Central memory CD8-positive, alpha-beta T cell (primary cell): ENCODE results near the gene GAS2L2.

Experiments used
- ATAC-seq: fragments of 150-1000 bp; cut with Tn5 transposase; replicated peaks from 2 replicates; pipeline ENCODE4 v1.10.0; 2022; ENCODE audit warnings: mild to moderate bottlenecking, moderate FRiP score, moderate number of reproducible peaks; ENCODE audit not compliant: poor library complexity, severe bottlenecking; ENCODE audit errors: extremely low read depth
- DNase-seq, 2 donors: peaks; one replicate each; pipeline ENCODE4 v3.0.0; 2021; ENCODE audit warnings: low spot score in 2 of 2
- H3K27ac Mint-ChIP-seq: one replicate; pipeline ENCODE4 v1.8.0; 2022; ENCODE audit warnings: low read depth, mild to moderate bottlenecking, moderate library complexity, mixed read lengths
- H3K27me3 Mint-ChIP-seq: one replicate; pipeline ENCODE4 v1.8.0; 2022; ENCODE audit warnings: mixed read lengths
- H3K36me3 Mint-ChIP-seq: one replicate; pipeline ENCODE4 v1.8.0; 2022; ENCODE audit warnings: mild to moderate bottlenecking, moderate library complexity, mixed read lengths; ENCODE audit not compliant: insufficient read depth
- H3K4me1 Mint-ChIP-seq: one replicate; pipeline ENCODE4 v1.8.0; 2022; ENCODE audit warnings: mixed read lengths
- H3K4me3 Mint-ChIP-seq: one replicate; pipeline ENCODE4 v1.8.0; 2022; ENCODE audit warnings: mild to moderate bottlenecking, moderate library complexity, mixed read lengths
- H3K9me3 Mint-ChIP-seq: one replicate; pipeline ENCODE4 v1.8.0; 2022; ENCODE audit warnings: mixed read lengths

Gene GAS2L2

DNA sequence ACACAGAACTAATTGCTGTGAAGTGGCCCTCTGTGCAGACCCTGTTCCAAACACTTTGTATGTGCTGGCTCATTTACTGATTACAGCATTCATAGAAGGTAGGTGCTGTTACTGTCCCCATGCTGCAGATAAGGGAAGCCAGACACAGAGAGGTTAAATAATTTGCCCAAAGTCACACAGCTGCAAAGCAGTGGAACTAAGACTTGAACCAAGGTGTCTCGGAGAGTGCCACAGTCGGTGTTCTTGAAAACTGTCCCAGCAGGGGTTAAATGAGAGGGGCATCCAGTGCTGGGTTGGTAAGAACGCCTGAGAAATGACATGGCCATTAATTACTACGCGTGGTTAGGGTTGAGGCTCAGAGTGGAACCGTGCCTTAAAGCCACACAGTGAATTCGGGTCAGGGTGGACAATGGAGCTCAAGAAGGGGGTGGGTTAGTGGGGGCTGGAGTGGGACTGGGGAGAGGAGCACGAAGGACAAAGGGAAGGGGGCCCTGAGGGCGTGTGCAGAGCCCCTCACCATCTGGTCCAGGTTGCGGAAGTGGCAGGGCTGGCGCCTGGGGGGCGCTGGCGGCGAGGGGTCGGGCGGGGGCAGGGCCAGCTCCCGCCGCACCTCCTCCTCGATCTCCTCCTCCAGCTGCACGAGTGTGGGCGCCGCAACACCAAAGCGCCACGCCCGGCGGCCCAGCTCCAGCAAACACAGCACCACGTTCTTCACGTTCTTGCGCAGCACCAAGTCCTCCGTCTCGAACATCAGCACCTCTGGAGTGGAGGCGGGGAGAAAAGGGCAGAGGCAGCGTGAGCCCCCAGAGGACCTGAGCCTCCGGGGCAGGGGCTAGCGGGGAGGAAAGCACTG, 3.3 kb downstream of the GAS2L2 start:
- H3K27me3 Mint-ChIP-seq = peaks cover 54% of the 10 kb centered on the region
- peaks cover 16% of the 10 kb centered on the region for H3K4me1 Mint-ChIP-seq
- no peak for ATAC-seq
- H3K4me3 Mint-ChIP-seq = no peak overlapping the region
- no peak for DNase-seq
- no peaks in the 10 kb centered on the region for H3K36me3 Mint-ChIP-seq
- no peaks in the 10 kb centered on the region for H3K9me3 Mint-ChIP-seq
- no peak overlapping the region for H3K27ac Mint-ChIP-seq

DNA sequence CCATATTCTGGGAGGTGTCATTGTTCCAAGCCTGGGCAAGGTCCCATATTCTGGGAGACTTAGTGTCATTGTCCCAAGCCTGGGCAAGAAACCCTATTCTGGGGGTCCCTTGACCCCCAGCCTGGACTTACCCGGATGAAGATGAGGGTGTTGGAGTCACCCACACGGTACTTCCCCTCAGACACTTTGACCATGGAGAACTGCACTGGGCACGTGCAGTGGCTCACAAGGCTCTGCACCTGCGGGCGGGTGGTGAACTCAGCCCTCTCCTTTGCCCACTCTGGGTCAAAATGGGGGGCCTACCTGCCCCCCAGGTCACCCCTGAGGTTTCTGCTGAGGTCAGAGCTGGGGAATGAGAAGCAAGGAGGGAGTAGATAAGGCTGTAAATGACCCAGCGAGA, 4.1 kb downstream of the GAS2L2 start:
- DNase-seq (no peak), ATAC-seq (no peak)
- H3K9me3 Mint-ChIP-seq = no peaks in the 10 kb centered on the region
- no peak overlapping the region for H3K4me3 Mint-ChIP-seq
- H3K27ac Mint-ChIP-seq = no peak overlapping the region
- no peaks in the 10 kb centered on the region for H3K36me3 Mint-ChIP-seq
- peaks cover 58% of the 10 kb centered on the region for H3K27me3 Mint-ChIP-seq
- peaks cover 16% of the 10 kb centered on the region for H3K4me1 Mint-ChIP-seq

DNA sequence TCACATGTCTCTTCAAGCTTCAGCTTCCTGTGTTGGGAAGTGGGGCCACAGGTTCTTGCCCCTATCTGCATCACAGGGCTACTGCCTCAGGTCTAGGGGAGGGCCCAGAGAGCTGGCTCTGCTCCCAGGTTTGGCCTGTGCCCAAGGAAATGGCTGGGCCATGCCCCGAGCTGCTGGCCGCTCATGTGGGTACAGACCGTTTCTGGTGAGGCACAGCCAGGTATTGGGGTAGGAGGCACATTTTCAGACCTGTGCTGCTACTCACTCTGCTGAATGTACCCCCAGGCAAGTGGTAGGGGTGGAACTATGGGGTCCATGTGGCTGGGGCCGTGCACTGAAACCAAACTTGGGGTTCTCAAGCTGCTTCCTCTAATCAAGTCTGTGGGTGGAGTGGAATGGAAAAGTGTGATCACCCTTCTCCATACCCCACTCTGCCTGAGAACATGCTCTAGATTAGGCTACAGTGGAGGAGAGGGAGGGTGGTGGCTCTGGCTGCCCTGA, 4.6 kb downstream of the GAS2L2 start:
- ATAC-seq (no peak), DNase-seq (no peak)
- Mint-ChIP-seq H3K27me3 (peaks cover 63% of the 10 kb centered on the region), H3K4me1 (peaks cover 16% of the 10 kb centered on the region), H3K36me3 (no peaks in the 10 kb centered on the region), H3K9me3 (no peaks in the 10 kb centered on the region), H3K27ac (no peak overlapping the region), H3K4me3 (no peak overlapping the region)

DNA sequence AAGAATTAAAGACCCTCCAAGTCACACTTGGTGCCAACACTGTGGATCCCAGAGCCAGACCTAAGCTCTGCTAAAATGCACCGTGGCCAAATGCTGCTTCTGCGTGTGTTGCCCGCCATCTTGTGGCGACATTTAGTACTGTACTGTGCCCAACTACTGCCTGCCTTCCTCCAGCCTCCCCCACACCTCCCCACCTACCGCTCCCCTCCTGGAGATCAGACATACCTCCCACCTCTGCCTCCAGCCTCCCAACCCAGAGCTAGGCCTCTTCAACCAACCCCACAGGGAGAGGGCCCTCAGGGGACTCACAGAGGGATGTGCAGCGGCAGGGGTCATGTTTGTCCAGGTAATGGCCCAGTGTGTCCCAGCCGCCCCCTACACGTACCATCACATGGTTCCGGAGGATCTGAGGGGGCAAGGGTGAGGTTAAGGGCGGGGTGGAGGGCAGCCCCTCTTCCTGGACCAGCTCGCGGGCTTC, 5.5 kb downstream of the GAS2L2 start:
- DNase-seq = peak; percentile 60 to 69
- H3K9me3 Mint-ChIP-seq = no peaks in the 10 kb centered on the region
- peaks cover 16% of the 10 kb centered on the region for H3K4me1 Mint-ChIP-seq
- peak; percentile 86 for ATAC-seq
- H3K36me3 Mint-ChIP-seq = no peaks in the 10 kb centered on the region
- H3K4me3 Mint-ChIP-seq = no peak overlapping the region
- H3K27me3 Mint-ChIP-seq = peaks cover 63% of the 10 kb centered on the region
- H3K27ac Mint-ChIP-seq = no peak overlapping the region

DNA sequence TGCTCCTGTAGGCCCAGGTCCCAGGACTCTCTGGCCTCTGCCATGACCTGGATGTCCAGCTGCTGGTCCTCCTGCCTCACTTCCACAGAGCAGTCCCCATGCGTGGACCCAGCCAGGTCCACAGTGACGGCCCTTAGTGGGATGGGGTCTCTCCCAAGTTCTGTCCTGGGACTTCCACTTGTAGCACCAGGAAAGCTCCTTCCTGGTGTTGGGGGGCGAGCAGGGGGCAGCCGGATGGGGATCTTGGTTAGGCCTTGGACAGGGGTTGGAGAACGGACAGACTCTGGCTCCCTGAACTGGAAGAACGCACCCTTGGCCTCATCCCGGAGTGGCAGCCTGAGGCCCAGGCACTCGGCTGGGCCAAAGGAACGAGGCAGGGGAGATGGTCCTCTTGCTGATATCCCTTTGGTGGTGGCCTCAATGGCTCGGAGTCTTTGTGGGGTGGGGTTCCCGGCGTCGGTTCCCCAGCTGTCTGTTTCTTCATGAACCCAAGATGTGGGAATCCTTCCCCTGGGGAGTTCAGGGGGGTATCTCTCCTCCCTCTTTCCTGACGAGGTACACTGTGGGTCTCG, 7.2 kb downstream of the GAS2L2 start:
- ATAC-seq (no peak), DNase-seq (no peak)
- Mint-ChIP-seq H3K27ac (no peak overlapping the region), H3K36me3 (no peaks in the 10 kb centered on the region), H3K27me3 (peaks cover 60% of the 10 kb centered on the region), H3K4me1 (peaks cover 20% of the 10 kb centered on the region), H3K9me3 (no peaks in the 10 kb centered on the region), H3K4me3 (no peak overlapping the region)

DNA sequence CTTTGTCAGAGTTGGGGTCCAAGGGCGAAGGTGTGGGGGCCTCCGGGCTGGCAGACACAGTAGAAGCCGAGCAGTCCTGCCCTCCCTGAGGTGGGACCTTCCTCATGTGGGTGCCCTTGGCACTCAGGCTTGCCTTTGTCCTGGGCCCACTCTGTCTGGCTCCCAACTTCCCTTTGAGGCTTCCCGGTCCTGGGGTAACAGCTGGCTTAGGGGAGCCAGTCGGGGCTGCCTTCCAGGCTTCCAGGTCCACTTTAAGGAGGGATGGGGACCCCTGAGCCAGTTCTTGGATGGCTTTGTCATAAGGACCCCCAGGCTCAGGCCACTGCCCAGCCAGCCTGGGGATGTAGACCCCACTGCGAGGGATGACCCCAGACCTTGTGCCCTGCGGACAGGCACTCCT, 7.8 kb downstream of the GAS2L2 start:
- no peak overlapping the region for H3K27ac Mint-ChIP-seq
- H3K36me3 Mint-ChIP-seq = no peaks in the 10 kb centered on the region
- no peaks in the 10 kb centered on the region for H3K9me3 Mint-ChIP-seq
- H3K4me1 Mint-ChIP-seq = peaks cover 15% of the 10 kb centered on the region
- peaks cover 58% of the 10 kb centered on the region for H3K27me3 Mint-ChIP-seq
- DNase-seq (no peak), ATAC-seq (no peak)
- no peak overlapping the region for H3K4me3 Mint-ChIP-seq

DNA sequence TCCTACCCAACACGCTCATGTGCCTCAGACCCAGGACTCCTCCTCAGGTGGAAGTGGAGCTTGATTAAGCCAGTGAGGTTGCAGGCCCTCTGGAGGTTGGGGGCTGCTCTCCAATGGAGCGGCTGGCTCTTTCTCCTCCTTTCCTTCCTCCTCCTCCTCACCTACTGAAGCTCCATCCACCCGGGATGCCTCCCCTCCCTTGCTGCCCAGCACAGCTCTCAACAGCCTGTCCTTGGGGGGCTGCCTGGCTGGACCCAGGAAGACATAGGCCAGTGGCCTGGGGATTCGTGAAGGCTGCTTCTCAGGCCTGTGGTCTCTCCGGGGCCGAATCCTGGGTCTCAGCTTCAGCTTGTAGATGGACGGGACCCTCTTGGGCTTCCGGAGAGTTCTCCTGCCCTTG, 8.2 kb downstream of the GAS2L2 start:
- Mint-ChIP-seq H3K9me3 (no peaks in the 10 kb centered on the region), H3K4me3 (no peak overlapping the region), H3K36me3 (no peaks in the 10 kb centered on the region), H3K27me3 (peaks cover 58% of the 10 kb centered on the region), H3K4me1 (peaks cover 10% of the 10 kb centered on the region), H3K27ac (no peak overlapping the region)
- ATAC-seq = no peak
- no peak for DNase-seq

DNA sequence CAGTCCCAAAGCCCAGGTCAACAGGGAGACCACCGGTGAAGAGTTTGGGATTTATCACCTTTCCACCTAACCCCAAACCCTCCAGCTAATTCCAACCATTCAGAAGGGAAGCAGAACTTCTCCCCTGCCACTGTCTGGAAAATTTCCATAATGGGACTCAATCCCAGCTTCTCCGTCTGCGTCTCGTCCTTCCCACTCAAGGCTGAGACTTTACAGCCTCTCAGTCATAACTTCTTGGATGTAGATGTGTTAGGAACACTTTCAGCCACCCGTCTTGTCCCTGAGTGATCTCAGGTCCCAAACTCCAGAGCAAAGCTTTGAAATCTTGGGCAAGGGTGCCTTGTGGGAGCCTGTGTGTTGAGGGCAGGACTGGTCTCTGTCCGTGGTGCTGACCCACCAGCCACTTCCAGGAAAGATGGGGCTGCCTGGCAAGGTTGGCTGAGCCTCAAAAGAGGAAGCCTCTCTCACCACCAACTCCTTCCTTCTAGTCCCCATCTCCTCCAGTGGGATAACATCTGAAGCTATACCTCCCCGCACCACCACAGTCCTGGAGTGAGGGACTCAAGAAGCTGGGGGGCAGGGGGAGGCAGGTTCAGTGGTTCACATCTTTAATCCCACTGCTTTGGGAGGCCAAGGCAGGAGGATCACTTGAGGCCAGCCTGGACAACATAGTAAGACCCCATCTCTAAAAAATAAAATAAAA, 9.3 kb downstream of the GAS2L2 start:
- peaks cover 5% of the 10 kb centered on the region for H3K4me1 Mint-ChIP-seq
- DNase-seq (no peak), ATAC-seq (no peak)
- no peaks in the 10 kb centered on the region for H3K9me3 Mint-ChIP-seq
- H3K27ac Mint-ChIP-seq = no peak overlapping the region
- peaks cover 49% of the 10 kb centered on the region for H3K27me3 Mint-ChIP-seq
- H3K4me3 Mint-ChIP-seq = no peak overlapping the region
- H3K36me3 Mint-ChIP-seq = no peaks in the 10 kb centered on the region

DNA sequence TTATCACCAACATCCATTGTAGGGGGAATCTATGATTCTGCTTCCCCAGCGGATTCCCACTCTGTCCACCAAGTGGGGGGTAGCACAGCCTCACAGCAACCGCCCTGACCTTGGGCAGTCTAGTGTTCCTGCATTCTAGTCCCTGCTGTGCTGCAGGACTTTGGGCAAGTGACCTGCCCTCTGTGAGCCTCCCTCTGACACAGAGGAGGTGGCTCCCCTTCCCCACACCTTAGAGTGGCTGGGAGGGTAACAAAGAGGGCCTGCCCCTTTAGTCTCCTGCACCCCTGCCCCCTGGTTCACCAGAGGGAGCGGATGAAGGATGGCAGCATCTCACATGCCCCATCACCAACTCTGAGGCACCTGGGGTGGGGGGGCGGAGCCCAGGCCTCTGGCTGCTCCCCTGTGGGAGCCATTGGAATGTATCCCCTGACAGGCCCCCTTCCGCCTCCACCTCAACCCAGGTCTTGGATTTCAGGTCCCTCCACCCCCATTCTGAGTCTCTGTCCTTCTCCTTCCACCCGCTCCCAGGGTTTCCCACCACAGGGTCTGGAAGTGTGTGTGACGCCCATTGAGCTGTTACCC, 10.1 kb downstream of the GAS2L2 start:
- H3K36me3 Mint-ChIP-seq = no peaks in the 10 kb centered on the region
- no peaks in the 10 kb centered on the region for H3K9me3 Mint-ChIP-seq
- no peak overlapping the region for H3K27ac Mint-ChIP-seq
- DNase-seq (no peak), ATAC-seq (no peak)
- no peak overlapping the region for H3K4me3 Mint-ChIP-seq
- H3K4me1 Mint-ChIP-seq = peaks cover 5% of the 10 kb centered on the region
- peaks cover 43% of the 10 kb centered on the region for H3K27me3 Mint-ChIP-seq

DNA sequence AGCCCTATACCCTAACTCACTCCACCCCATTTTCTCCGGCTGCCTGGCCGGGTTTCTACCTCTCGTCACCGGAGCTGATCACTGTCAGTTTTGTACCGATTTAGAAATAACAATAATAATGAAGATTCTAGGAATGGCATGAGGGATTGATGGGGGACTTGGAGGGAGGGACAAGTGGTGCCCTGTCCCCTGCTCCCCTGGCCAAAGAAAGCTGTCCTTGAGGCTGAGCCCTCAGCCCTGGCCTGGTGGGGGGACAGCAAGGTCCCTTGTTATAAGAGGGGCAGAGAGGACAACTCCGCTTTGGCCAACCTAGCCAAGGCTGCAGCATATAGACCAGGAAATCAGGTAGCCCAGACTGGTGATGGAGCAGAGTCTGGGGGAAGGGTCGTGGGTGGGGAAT, 10.5 kb downstream of the GAS2L2 start:
- no peaks in the 10 kb centered on the region for H3K36me3 Mint-ChIP-seq
- no peak for ATAC-seq
- no peaks in the 10 kb centered on the region for H3K9me3 Mint-ChIP-seq
- H3K27ac Mint-ChIP-seq = no peak overlapping the region
- peaks cover 5% of the 10 kb centered on the region for H3K4me1 Mint-ChIP-seq
- peaks cover 43% of the 10 kb centered on the region for H3K27me3 Mint-ChIP-seq
- no peak for DNase-seq
- peak overlapping the region; percentile 31 for H3K4me3 Mint-ChIP-seq

DNA sequence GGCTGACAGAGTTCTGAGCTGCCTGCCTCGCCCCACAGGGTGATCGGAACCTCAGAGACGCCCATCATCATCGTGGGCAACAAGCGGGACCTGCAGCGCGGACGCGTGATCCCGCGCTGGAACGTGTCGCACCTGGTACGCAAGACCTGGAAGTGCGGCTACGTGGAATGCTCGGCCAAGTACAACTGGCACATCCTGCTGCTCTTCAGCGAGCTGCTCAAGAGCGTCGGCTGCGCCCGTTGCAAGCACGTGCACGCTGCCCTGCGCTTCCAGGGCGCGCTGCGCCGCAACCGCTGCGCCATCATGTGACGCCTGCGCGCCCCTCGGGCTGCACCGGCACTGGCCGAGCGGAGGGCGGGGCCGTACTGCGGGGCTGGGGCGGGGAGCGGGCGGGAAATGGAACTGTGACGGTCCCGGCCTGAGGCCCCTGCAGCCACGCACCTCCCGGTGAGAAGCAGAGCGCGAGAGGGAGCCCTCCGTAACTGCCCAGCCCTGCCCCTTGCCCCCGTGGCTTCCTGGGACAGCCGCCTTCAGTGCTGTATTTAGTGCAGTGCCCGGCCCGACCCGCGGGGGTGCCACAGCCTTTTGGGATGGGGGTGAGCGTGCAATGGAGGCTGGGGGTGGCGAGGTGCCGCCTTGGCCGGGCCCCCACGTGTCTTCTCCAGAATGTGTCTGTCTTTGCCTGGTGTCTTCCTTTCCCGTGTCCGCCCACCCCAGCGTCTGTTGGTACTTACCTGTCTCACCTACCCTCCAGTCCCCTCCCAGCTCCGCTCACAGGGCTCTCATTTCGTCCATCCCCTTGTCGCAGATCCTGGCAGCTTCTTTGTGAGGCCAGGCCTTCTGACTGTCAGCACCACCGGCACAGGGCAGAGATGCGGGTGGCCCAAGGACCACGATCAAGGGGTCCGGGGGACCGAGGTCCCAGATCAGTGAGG, 11.8 kb downstream of the GAS2L2 start:
- H3K9me3 Mint-ChIP-seq = no peaks in the 10 kb centered on the region
- peaks cover 5% of the 10 kb centered on the region for H3K4me1 Mint-ChIP-seq
- H3K36me3 Mint-ChIP-seq = no peaks in the 10 kb centered on the region
- DNase-seq (no peak), ATAC-seq (peak; percentile 46)
- peak overlapping the region; percentile 49 for H3K4me3 Mint-ChIP-seq
- H3K27me3 Mint-ChIP-seq = peaks cover 43% of the 10 kb centered on the region
- H3K27ac Mint-ChIP-seq = no peak overlapping the region

DNA sequence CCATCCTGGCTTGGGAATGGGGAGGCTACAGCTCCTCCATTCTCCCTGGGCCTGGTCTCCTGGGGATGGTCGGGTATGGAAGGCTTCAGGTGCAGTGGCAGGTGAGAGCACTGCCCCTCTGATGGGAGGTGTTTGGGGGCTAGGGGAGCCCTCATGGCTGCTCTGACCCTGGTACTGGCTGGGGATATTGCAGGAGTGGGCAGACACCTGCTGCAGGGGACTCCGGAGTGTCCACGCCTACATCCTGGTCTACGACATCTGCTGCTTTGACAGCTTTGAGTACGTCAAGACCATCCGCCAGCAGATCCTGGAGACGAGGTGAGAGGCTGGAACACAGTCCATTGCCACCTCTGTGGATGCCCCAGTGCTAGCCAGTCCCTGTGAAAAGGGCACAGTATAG, 12.8 kb downstream of the GAS2L2 start:
- ATAC-seq (no peak), DNase-seq (no peak)
- no peaks in the 10 kb centered on the region for H3K9me3 Mint-ChIP-seq
- peaks cover 5% of the 10 kb centered on the region for H3K4me1 Mint-ChIP-seq
- H3K27ac Mint-ChIP-seq = no peak overlapping the region
- no peaks in the 10 kb centered on the region for H3K36me3 Mint-ChIP-seq
- H3K4me3 Mint-ChIP-seq = no peak overlapping the region
- peaks cover 43% of the 10 kb centered on the region for H3K27me3 Mint-ChIP-seq
